Measurements from ENCODE around the gene VN1R5. TPM values are rescaled to one million over a fixed set of nuclear protein-coding genes. Genes with fewer than 3 reads are reported as not detected.
A peak's percentile ranks its signal among the peaks of the same experiment; 100 is the strongest.

Gene VN1R5
- total and polyA plus RNA-seq, 2 of the 13 experiments (the other 11 are each of a cell fraction or from before 2014, with no cell fraction given): not detected

- TF ChIP-seq SRSF9 (IDR thresholded peaks at IDR 0.05; ENCODE audit: borderline replicate concordance, insufficient read depth, low read depth, low read length, poor library complexity, severe bottlenecking): no peak
- TF ChIP-seq IKZF5 (CRISPR knock-in tag; IDR thresholded peaks at IDR 0.05): no peak
- no peak for TF ChIP-seq ZNF350 (CRISPR knock-in tag; IDR thresholded peaks at IDR 0.05; ENCODE audit: borderline replicate concordance, low read depth)
These were observed 9.4 kb upstream of the VN1R5 start (continued) for GRCh38 chr1:247246325-247247115.

DNA sequence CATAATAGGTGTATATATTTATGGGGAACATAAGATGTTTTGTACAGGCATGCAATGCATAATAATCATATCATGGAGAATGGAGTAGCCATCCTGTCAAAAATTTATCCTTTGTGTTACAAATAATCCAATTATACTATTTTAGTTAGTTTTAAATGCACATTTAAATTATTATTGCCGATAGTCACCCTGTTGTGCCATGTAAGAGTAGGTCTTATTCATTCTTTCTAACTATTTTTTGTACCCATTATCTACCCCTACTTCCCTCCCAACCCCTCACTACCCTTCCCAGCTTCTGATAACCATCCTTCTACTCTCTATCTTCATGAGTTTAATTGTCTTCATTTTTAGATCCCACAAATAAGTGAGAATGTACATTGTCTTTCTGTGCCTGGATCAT, 8.3 kb upstream of the VN1R5 start:
- no peaks in the 10 kb centered on the region; a peak in 1 of 5 replicates for H3K27me3 ChIP-seq (ENCODE audit: control insufficient read depth in 1 of 2, insufficient read depth in 2 of 2, low read length in 2 of 2)
- H3K4me3 ChIP-seq (replicated peaks in 1 of 3; ENCODE audit: insufficient read depth in 1 of 3, low read depth in 2 of 3, low read length in 3 of 3): no peak overlapping the region
- no peak overlapping the region for H2AFZ ChIP-seq (ENCODE audit: low read length)
- ChIA-PET CTCF (ENCODE audit: low intra/inter-chr PET ratio, low total read pairs) (no interaction called here), POLR2A (no interaction called here)
- H4K20me1 ChIP-seq (ENCODE audit: insufficient read depth, low read length): no peaks in the 10 kb centered on the region
- DNase-seq (ENCODE audit: low spot score): no peak
- FAIRE-seq: no peak
- WGBS (ENCODE audit: low lambda C conversion rate): 5% methylated on average over 1 of the region's 1 CpG
- TF ChIP-seq, protein P1, sequence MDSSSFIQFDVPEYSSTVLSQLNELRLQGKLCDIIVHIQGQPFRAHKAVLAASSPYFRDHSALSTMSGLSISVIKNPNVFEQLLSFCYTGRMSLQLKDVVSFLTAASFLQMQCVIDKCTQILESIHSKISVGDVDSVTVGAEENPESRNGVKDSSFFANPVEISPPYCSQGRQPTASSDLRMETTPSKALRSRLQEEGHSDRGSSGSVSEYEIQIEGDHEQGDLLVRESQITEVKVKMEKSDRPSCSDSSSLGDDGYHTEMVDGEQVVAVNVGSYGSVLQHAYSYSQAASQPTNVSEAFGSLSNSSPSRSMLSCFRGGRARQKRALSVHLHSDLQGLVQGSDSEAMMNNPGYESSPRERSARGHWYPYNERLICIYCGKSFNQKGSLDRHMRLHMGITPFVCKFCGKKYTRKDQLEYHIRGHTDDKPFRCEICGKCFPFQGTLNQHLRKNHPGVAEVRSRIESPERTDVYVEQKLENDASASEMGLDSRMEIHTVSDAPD (CRISPR knock-in tag; IDR thresholded peaks at IDR 0.05): no peak
- TF ChIP-seq TEAD2 (CRISPR knock-in tag; IDR thresholded peaks at IDR 0.05) (no peak), HNRNPK (IDR thresholded peaks at IDR 0.05; ENCODE audit: low read depth, low read length, poor library complexity, severe bottlenecking) (peak; percentile 79)
- no peaks in the 10 kb centered on the region for H3K36me3 ChIP-seq (replicated peaks in 1 of 2; ENCODE audit: control insufficient read depth in 1 of 2, insufficient read depth in 2 of 2, low read length in 2 of 2)
- in situ Hi-C loops (cut with HindIII; ENCODE audit: extremely low pct_ligation_motif_present, low pct_unique_long_range_greater_than_20kb): no loop called here
- no peak for ATAC-seq
- H3K4me2 ChIP-seq (ENCODE audit: low read depth, low read length): no peak overlapping the region
- no peak overlapping the region for H3K9ac ChIP-seq (ENCODE audit: insufficient read depth, low read depth, low read length)
- BruUV-seq (replicated peaks): no TSS peak
- H3K27ac ChIP-seq (ENCODE audit: extremely low read length, insufficient read depth, low read length): no peak overlapping the region
- no peaks in the 10 kb centered on the region for H3K79me2 ChIP-seq (ENCODE audit: insufficient read depth, low read length)
- H3K4me1 ChIP-seq (ENCODE audit: insufficient read depth, low read length): no peaks in the 10 kb centered on the region
- intact Hi-C loops (cut with micrococcal nuclease; ENCODE audit: unreplicated experiment): no loop called here
- H3K9me3 ChIP-seq (ENCODE audit: low read length): no peaks in the 10 kb centered on the region
